HG03378 (cell line): ENCODE measurements around the gene RNF114.

Experiments
- ATAC-seq: cut with Tn5 transposase; IDR thresholded peaks from one replicate; pipeline ENCODE4 v1.9.1; 2021; ENCODE audit warnings: mild to moderate bottlenecking, moderate library complexity; ENCODE audit not compliant: unreplicated experiment

Gene RNF114

GRCh38 chr20:49901588-49901987 lies 34.6 kb upstream of the RNF114 start:
- ATAC-seq: no peak

GRCh38 chr20:49904440-49905214 lies 31.6 kb upstream of the RNF114 start:
- ATAC-seq: no peak

GRCh38 chr20:49905415-49906091 lies 30.6 kb upstream of the RNF114 start:
- no peak for ATAC-seq

- no peak for ATAC-seq
Measured at GRCh38 chr20:49906101-49906604, 30.0 kb upstream of the RNF114 start.

- ATAC-seq: no peak
Measured at GRCh38 chr20:49906615-49907154, 29.5 kb upstream of the RNF114 start.

GRCh38 chr20:49907405-49908257 lies 28.6 kb upstream of the RNF114 start:
- ATAC-seq: no peak

GRCh38 chr20:49908258-49908565 lies 28.0 kb upstream of the RNF114 start:
- no peak for ATAC-seq

- ATAC-seq: no peak
Measured at GRCh38 chr20:49909499-49910339, 26.5 kb upstream of the RNF114 start.

GRCh38 chr20:49910340-49910706 lies 25.9 kb upstream of the RNF114 start:
- ATAC-seq: no peak

GRCh38 chr20:49913399-49914047 lies 22.7 kb upstream of the RNF114 start:
- ATAC-seq: no peak

- peak; percentile 26 for ATAC-seq
Measured at GRCh38 chr20:49914310-49915117, 21.7 kb upstream of the RNF114 start.

GRCh38 chr20:49915118-49915379 lies 21.1 kb upstream of the RNF114 start:
- ATAC-seq: peak; percentile 35

GRCh38 chr20:49915380-49916145 lies 20.6 kb upstream of the RNF114 start, which contains the start of gene SPATA2:
TSS of gene SPATA2 (minus strand) at chr20:49915529. CDS start at chr20:49908490, 7,039 bp downstream.
- ATAC-seq: peak; percentile 78

GRCh38 chr20:49916146-49917002 lies 19.8 kb upstream of the RNF114 start:
- ATAC-seq: no peak

GRCh38 chr20:49918446-49918845 lies 17.8 kb upstream of the RNF114 start:
- ATAC-seq: no peak

- no peak for ATAC-seq
Measured at GRCh38 chr20:49919009-49919408, 17.2 kb upstream of the RNF114 start.

GRCh38 chr20:49919461-49919860 lies 16.7 kb upstream of the RNF114 start:
- ATAC-seq: no peak
